Stimulated activated CD4-positive, alpha-beta T cell treated with anti-CD3 and anti-CD28 coated beads, Interleukin-15, amount 100 ng/mL, for 1 hour (primary cell): ENCODE data around the gene TMA16.

Source experiments
- DNase-seq, 2 donors: peaks; one replicate each; pipeline ENCODE4 v3.0.0-alpha.2; 2020; ENCODE audit warnings: low read depth in 1 of 2, low spot score in 1 of 2

Gene TMA16

DNA sequence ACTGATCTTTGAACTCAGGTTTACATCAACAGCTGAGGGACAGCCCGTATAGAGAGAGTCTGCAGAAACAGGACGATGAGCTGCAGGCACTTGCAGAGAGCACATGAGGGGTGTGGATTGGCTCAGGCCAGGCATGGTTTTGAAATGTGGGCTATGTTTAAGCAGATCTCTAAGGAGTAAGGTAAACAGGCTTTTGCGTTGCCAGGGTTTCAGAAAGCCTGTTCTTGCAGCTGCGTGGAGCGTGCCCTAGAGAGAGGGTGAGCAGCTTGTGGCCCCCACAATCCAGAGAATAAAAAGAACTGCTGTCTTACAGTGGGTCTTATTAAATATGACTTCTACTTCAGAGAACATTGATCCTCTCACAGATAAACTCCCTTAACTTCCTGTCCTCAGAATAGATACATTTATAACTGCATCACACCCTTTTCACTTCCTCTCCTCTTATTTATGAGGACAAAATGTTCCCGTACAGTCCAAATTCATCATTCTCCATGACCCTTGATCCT lies 64.1 kb downstream of the TMA16 start:
- DNase-seq, result no peak

DNA sequence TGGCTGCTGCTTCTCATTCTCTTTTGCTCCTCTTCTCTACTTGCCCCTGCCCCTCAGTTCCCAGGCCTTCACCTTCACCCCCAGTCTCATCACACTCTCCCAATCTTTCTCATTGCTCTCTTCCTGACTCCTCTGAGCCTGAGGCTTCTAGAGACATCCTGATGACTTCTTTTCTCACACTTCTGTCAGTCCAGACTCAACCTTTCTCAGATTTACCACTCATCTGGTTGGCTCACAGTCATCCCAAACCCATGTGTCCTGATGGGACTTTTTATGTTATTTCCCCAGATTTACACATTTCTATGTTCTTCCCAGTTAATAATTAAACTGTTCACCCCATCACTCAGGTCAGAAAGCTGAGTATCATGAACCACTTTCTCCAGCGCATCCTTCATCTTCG lies 68.0 kb downstream of the TMA16 start:
- no peak for DNase-seq

DNA sequence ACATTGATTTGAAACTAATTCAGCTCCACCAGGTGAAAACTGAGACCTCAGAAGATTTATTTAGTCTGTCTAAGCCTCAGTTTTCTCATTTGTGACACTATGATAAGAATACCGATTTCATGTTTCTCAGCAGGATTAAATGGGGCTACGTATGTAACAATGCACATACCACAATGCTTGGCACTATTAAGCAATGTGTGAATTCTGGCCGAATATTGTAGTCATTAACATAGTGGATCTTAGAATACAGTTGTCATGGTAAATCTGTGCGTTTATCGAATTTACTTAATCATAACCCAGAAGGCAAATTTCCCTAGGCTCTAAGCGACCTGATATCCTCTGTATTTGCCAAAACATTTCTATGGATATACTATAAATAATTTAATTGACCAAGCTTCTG lies 69.1 kb downstream of the TMA16 start:
- DNase-seq, result no peak

DNA sequence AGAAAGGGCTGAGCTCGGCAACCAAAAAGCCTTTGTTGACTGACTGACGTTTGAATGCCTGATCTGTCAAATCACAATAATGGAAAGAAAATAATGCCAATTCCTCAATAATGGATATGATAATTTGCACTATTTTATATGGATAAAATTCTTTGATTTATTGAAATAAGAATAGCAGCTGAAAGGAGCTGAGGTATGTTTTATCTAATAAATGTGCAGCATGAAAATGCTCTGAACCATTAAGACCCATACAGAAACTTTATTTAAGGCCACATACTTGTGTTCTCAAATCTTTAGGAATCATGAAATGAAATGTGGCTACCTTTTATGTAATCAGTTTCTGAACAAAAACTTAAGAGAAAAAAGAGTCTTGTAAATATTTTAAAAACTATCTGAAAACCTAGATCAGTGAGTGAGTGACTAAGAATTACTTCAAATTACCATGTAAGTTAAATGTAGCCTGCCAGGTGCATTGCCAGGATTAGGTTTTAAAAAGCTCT lies 69.8 kb downstream of the TMA16 start:
- DNase-seq, result no peak

DNA sequence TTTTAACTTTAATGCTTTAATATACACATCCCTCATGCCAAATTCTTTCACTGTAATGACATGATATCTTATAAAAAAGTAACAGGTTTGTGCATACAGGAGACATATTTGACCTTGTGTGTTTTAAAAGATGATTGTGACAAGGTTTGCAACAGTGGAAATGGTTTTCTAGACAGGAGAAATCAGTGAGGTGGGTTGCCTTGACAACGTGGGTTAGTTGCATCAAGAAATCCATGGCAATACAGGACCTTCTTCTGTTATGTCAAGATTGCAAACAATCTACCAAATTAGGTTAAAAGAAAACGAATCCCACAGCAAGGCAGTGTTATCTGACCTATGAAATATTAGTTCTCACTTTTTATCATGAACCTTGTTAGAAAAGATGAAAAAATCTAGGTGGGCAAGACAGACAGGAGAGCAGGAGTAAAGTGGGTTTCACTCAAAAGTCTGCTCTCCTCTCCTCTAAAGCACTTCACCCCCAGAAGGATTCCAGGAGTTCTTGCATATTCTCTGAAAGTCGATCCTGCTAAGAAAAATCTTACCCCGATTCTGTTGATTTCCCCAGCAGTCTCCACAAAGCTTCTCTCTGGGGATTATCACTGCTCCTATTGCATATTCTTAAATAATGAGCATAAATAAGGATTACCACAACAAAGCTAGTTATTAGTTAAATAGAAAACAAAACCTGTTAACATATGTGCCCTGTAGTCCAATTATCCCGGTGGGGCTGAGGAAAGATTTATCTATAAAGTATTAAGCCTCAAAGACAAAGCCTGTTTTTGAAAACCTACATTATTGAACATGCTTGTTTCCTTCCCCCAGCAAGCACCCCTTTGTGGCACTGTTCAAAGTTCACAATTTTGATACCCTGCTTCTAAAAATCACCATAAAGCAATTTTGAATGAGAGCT lies 71.0 kb downstream of the TMA16 start:
- no peak for DNase-seq

DNA sequence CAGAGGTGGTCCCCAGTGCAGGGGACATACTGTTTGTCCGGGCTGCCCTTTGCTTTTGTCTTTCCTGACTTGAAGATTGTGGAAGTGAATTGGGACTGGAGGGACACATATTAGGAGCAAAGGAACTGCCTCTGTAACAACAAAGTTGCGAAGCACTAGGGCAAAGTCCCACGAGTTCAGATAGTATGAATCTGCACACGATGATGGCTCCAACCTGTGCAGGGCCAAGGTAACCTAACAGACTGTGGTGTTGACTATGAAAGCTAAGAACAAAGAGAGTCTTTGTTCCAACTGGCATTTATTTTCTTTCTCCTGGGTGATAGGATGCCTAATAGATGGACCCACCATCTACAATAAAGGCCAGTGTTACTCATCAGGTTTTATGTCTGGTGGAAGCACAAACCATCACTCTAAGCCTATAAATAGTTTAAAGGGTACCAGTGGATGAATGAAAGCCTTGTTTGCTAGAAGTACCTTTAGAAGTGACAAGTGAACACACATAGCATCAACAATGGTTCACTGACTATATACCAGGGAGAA lies 71.8 kb downstream of the TMA16 start:
- DNase-seq, result no peak

DNA sequence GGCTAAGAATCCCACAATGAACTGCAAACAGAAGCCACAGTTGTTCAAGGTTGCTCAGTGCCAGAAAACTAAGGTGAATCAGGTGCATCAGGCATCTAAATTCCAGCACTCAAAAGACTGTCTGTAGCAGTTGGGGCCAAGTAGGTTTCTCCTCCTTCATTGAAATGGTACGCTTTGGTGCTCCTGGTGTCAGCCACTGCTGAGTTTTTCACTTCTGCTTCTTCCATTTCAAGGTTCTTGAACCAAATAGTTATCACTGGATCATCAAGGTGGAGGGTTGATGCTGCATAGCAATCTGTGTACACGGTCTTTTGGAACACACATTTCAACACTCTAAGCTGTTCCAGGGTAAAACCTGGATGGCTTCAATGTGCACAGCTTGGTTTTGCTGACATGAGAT lies 74.4 kb downstream of the TMA16 start:
- DNase-seq, result no peak
